Activated CD4-positive, alpha-beta T cell treated with anti-CD3 and anti-CD28 coated beads for 36 hours (primary cell): ENCODE results near the gene PCDHB12. TPM values are rescaled to one million over a fixed set of nuclear protein-coding genes. Genes with fewer than 3 reads are reported as not detected.
"Not testable (repeated sequence)": the region's sequence is repeated elsewhere in the genome, so short reads cannot be mapped to it uniquely, and the experiment has no call there.

ENCODE experiments used
- ATAC-seq: fragments of 200-7000 bp; cut with Tn5 transposase; one replicate; pipeline ENCODE4 v1.10.0; 2021; ENCODE audit warnings: mild to moderate bottlenecking, moderate library complexity
- CTCF ChIA-PET: fragments of 350-600 bp; sonication (Branson Sonifier 250); formaldehyde crosslinking; loops from one replicate; lab custom pipeline; 2021; ENCODE audit warnings: antibody characterized with exemption; lab: Charles Lee
- POLR2A ChIA-PET: fragments of 350-600 bp; sonication (Branson Sonifier 250); formaldehyde crosslinking; loops from one replicate; lab custom pipeline; 2021; ENCODE audit warnings: antibody characterized with exemption, inconsistent platforms; lab: Charles Lee
- DNase-seq: peaks from one replicate; pipeline ENCODE4 v3.0.0-alpha.2; 2020
- H3K27ac Mint-ChIP-seq: one replicate; pipeline ENCODE4 v1.8.0; 2021; ENCODE audit warnings: mixed read lengths
- H3K27me3 Mint-ChIP-seq: one replicate; pipeline ENCODE4 v1.8.0; 2021; ENCODE audit warnings: mixed read lengths
- H3K36me3 Mint-ChIP-seq: one replicate; pipeline ENCODE4 v1.8.0; 2021; ENCODE audit warnings: low read depth, mixed read lengths
- H3K4me1 Mint-ChIP-seq: one replicate; pipeline ENCODE4 v1.8.0; 2021; ENCODE audit warnings: mixed read lengths
- H3K4me3 Mint-ChIP-seq: one replicate; pipeline ENCODE4 v1.8.0; 2021; ENCODE audit warnings: mild to moderate bottlenecking, moderate library complexity, mixed read lengths
- H3K9me3 Mint-ChIP-seq: one replicate; pipeline ENCODE4 v1.8.0; 2021; ENCODE audit warnings: low read depth, mixed read lengths
- intact Hi-C, 2 experiments: fragments of 100-400 bp; cut with DNase I in 1 of 2; cut with micrococcal nuclease in 1 of 2; formaldehyde crosslinking; loops; one replicate each; pipeline versions ENCODE4 v1.14.2 to v1.15.1; 2022 to 2024; cut with DNase I, micrococcal nuclease
- total RNA-seq, 2 experiments: library from RNA; stranded (reverse); gene quantifications; one replicate each; pipeline ENCODE4 v1.2.3, GENCODE V29; 2021

PCDHB12 gene
- total RNA-seq, 2 experiments from 2014 or later: not detected

- peaks cover 50% of the 10 kb centered on the region for H3K27me3 Mint-ChIP-seq
- peaks cover 49% of the 10 kb centered on the region for H3K9me3 Mint-ChIP-seq
- DNase-seq (no peak), ATAC-seq (no peak)
- H3K36me3 Mint-ChIP-seq: peaks cover 31% of the 10 kb centered on the region
- H3K4me1 Mint-ChIP-seq: no peaks in the 10 kb centered on the region
- no peak overlapping the region for H3K27ac Mint-ChIP-seq
- H3K4me3 Mint-ChIP-seq: no peak overlapping the region
- ChIA-PET POLR2A (no interaction called here), CTCF (no interaction called here)
- intact Hi-C loops: loop anchor here in 1 of 2 experiments (10.0 kb wide), 2 partner anchors 188 to 402 kb away; partner anchors contain the start of genes PCDHA7 and PCDHGA11
These were observed 28.2 kb downstream of the PCDHB12 start for GRCh38 chr5:141236516-141237313.

GRCh38 chr5:141241496-141241895 is 33.0 kb downstream of the PCDHB12 start:
- Mint-ChIP-seq H3K4me1 (no peaks in the 10 kb centered on the region), H3K36me3 (peaks cover 34% of the 10 kb centered on the region), H3K4me3 (no peak overlapping the region), H3K27me3 (peaks cover 47% of the 10 kb centered on the region), H3K27ac (no peak overlapping the region), H3K9me3 (peaks cover 51% of the 10 kb centered on the region)
- ChIA-PET CTCF (no interaction called here), POLR2A (no interaction called here)
- ATAC-seq (no peak), DNase-seq (no peak)
- intact Hi-C loops: loop anchor here (5.0 to 10.0 kb wide), 2 partner anchors 121 to 123 kb away; partner anchors contain the start of gene PCDHGA5 (in 2 of the 2)

- H3K36me3 Mint-ChIP-seq: peaks cover 29% of the 10 kb centered on the region
These were observed 36.8 kb downstream of the PCDHB12 start, which contains the start of gene PCDHB15 for GRCh38 chr5:141245250-141245717. PCDHB15 (plus strand) TSS chr5:141245395; CDS start chr5:141245579, 184 bp downstream.

GRCh38 chr5:141246971-141247370 is 38.5 kb downstream of the PCDHB12 start:
- H3K4me1 Mint-ChIP-seq, CTCF ChIA-PET, DNase-seq, H3K4me3 Mint-ChIP-seq, ATAC-seq, H3K27ac Mint-ChIP-seq, POLR2A ChIA-PET: not testable (repeated sequence)
- peaks cover 23% of the 10 kb centered on the region for H3K27me3 Mint-ChIP-seq
- peaks cover 19% of the 10 kb centered on the region for H3K36me3 Mint-ChIP-seq
- intact Hi-C loops: loop anchor here in 1 of 2 experiments (10.0 kb wide), 1 partner anchor 118 kb away; the partner anchor contains the start of gene PCDHGA5
- H3K9me3 Mint-ChIP-seq: peaks cover 58% of the 10 kb centered on the region

More at GRCh38 chr5:141245250-141245717, 36.8 kb downstream of the PCDHB12 start, which contains the start of gene PCDHB15:
- DNase-seq (peak; percentile 48), ATAC-seq (no peak)
- Mint-ChIP-seq H3K4me3 (peak within 1 kb of the TSS; percentile 17), H3K9me3 (peaks cover 59% of the 10 kb centered on the region), H3K27ac (no peak within 1 kb of the TSS), H3K4me1 (no peaks in the 10 kb centered on the region), H3K27me3 (peaks cover 35% of the 10 kb centered on the region)
- CTCF ChIA-PET: interaction anchor here (0.7 to 2.4 kb wide), 11 partner anchors 10 to 319 kb away, joined by 3 to 10 read pairs (median 3); partner anchors contain the start of genes PCDHGA11 and PCDHGB3
- POLR2A ChIA-PET: no interaction called here
- intact Hi-C loops: loop anchor here in 1 of 2 experiments (10.0 kb wide), 1 partner anchor 120 kb away; the partner anchor contains the start of gene PCDHGA5

GRCh38 chr5:141247434-141247833 is 38.9 kb downstream of the PCDHB12 start:
- DNase-seq, CTCF ChIA-PET, H3K27ac Mint-ChIP-seq, POLR2A ChIA-PET, ATAC-seq, H3K4me3 Mint-ChIP-seq, H3K4me1 Mint-ChIP-seq: not testable (repeated sequence)
- intact Hi-C loops: loop anchor here in 1 of 2 experiments (10.0 kb wide), 1 partner anchor 117 kb away; the partner anchor contains the start of gene PCDHGA5
- Mint-ChIP-seq H3K36me3 (peaks cover 17% of the 10 kb centered on the region), H3K27me3 (peaks cover 22% of the 10 kb centered on the region), H3K9me3 (peaks cover 57% of the 10 kb centered on the region)

- ChIA-PET CTCF (interaction anchor here (1.1 kb wide), 1 partner anchor 105 kb away, joined by 3 read pairs; the partner anchor contains the start of gene PCDHGA4), POLR2A (no interaction called here)
- peaks cover 65% of the 10 kb centered on the region for H3K9me3 Mint-ChIP-seq
These were observed 42.1 kb downstream of the PCDHB12 start for GRCh38 chr5:141250576-141250975.

GRCh38 chr5:141258464-141258863 is 49.9 kb downstream of the PCDHB12 start:
- ATAC-seq (no peak), DNase-seq (no peak)
- Mint-ChIP-seq H3K4me3 (no peak overlapping the region), H3K36me3 (peaks cover 34% of the 10 kb centered on the region), H3K27ac (no peak overlapping the region), H3K27me3 (no peaks in the 10 kb centered on the region), H3K9me3 (peaks cover 63% of the 10 kb centered on the region), H3K4me1 (no peaks in the 10 kb centered on the region)
- POLR2A ChIA-PET: no interaction called here
- intact Hi-C loops: loop anchor here in 1 of 2 experiments (2.0 kb wide), 1 partner anchor 62 kb away; the partner anchor contains the start of gene TAF7
- CTCF ChIA-PET: interaction anchor here (0.6 kb wide), 1 partner anchor 100 kb away, joined by 3 read pairs; no protein-coding TSS in a partner anchor

More at GRCh38 chr5:141250576-141250975, 42.1 kb downstream of the PCDHB12 start:
- no peak for ATAC-seq
- no peak overlapping the region for H3K27ac Mint-ChIP-seq
- H3K36me3 Mint-ChIP-seq: peaks cover 11% of the 10 kb centered on the region
- DNase-seq: no peak
- no peak overlapping the region for H3K4me3 Mint-ChIP-seq
- no peaks in the 10 kb centered on the region for H3K4me1 Mint-ChIP-seq
- intact Hi-C loops: no loop called here
- peaks cover 5% of the 10 kb centered on the region for H3K27me3 Mint-ChIP-seq

- intact Hi-C loops: loop anchor here in 1 of 2 experiments (2.0 kb wide), 1 partner anchor 62 kb away; the partner anchor contains the start of gene TAF7
- Mint-ChIP-seq H3K27ac (no peak overlapping the region), H3K27me3 (no peaks in the 10 kb centered on the region), H3K4me1 (no peaks in the 10 kb centered on the region), H3K9me3 (peaks cover 60% of the 10 kb centered on the region), H3K36me3 (peaks cover 38% of the 10 kb centered on the region), H3K4me3 (no peak overlapping the region)
- no peak for DNase-seq
- ChIA-PET POLR2A (no interaction called here), CTCF (no interaction called here)
- no peak for ATAC-seq
These were observed 50.4 kb downstream of the PCDHB12 start for GRCh38 chr5:141258948-141259347.

- no peak overlapping the region for H3K27ac Mint-ChIP-seq
- ATAC-seq (no peak), DNase-seq (no peak)
- no peak overlapping the region for H3K4me3 Mint-ChIP-seq
- H3K36me3 Mint-ChIP-seq: peaks cover 41% of the 10 kb centered on the region
- intact Hi-C loops: loop anchor here in 1 of 2 experiments (10.0 kb wide), 1 partner anchor 496 kb away; no protein-coding TSS in a partner anchor
- peaks cover 55% of the 10 kb centered on the region for H3K9me3 Mint-ChIP-seq
- H3K4me1 Mint-ChIP-seq: no peaks in the 10 kb centered on the region
- no peaks in the 10 kb centered on the region for H3K27me3 Mint-ChIP-seq
- POLR2A ChIA-PET: no interaction called here
- CTCF ChIA-PET: interaction anchor here (0.7 kb wide), 1 partner anchor 180 kb away, joined by 4 read pairs; no protein-coding TSS in a partner anchor
These were observed 52.1 kb downstream of the PCDHB12 start for GRCh38 chr5:141260458-141261237.

- ATAC-seq (no peak), DNase-seq (no peak)
- peaks cover 57% of the 10 kb centered on the region for H3K9me3 Mint-ChIP-seq
- H3K36me3 Mint-ChIP-seq: peaks cover 45% of the 10 kb centered on the region
- H3K27ac Mint-ChIP-seq: no peak overlapping the region
- ChIA-PET POLR2A (no interaction called here), CTCF (interaction anchor here (0.7 kb wide), 1 partner anchor 179 kb away, joined by 4 read pairs; no protein-coding TSS in a partner anchor)
- H3K4me1 Mint-ChIP-seq: no peaks in the 10 kb centered on the region
- intact Hi-C loops: loop anchor here in 1 of 2 experiments (10.0 kb wide), 1 partner anchor 496 kb away; no protein-coding TSS in a partner anchor
- H3K27me3 Mint-ChIP-seq: no peaks in the 10 kb centered on the region
- H3K4me3 Mint-ChIP-seq: no peak overlapping the region
These were observed 52.7 kb downstream of the PCDHB12 start for GRCh38 chr5:141261238-141261546.
